Stimulated activated CD8-positive, alpha-beta memory T cell treated with anti-CD3 and anti-CD28 coated beads, Interleukin-4, amount 100 ng/mL, for 48 hours (primary cell): ENCODE data around the gene ITIH6.
"Not testable (repeated sequence)": the region's sequence is repeated elsewhere in the genome, so short reads cannot be mapped to it uniquely, and the experiment has no call there.

Experiments
- DNase-seq: peaks from one replicate; pipeline ENCODE4 v3.0.0-alpha.2; 2020

Gene ITIH6, protein sequence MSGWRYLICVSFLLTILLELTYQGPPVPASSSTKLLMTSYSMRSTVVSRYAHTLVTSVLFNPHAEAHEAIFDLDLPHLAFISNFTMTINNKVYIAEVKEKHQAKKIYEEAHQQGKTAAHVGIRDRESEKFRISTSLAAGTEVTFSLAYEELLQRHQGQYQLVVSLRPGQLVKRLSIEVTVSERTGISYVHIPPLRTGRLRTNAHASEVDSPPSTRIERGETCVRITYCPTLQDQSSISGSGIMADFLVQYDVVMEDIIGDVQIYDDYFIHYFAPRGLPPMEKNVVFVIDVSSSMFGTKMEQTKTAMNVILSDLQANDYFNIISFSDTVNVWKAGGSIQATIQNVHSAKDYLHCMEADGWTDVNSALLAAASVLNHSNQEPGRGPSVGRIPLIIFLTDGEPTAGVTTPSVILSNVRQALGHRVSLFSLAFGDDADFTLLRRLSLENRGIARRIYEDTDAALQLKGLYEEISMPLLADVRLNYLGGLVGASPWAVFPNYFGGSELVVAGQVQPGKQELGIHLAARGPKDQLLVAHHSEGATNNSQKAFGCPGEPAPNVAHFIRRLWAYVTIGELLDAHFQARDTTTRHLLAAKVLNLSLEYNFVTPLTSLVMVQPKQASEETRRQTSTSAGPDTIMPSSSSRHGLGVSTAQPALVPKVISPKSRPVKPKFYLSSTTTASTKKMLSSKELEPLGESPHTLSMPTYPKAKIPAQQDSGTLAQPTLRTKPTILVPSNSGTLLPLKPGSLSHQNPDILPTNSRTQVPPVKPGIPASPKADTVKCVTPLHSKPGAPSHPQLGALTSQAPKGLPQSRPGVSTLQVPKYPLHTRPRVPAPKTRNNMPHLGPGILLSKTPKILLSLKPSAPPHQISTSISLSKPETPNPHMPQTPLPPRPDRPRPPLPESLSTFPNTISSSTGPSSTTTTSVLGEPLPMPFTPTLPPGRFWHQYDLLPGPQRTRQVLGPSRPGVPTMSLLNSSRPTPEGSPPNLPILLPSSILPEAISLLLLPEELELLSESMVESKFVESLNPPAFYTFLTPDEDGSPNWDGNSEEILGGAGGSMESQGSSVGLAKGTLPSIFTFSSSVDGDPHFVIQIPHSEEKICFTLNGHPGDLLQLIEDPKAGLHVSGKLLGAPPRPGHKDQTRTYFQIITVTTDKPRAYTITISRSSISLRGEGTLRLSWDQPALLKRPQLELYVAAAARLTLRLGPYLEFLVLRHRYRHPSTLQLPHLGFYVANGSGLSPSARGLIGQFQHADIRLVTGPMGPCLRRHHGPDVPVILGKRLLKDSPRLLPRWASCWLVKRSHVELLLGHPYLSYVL

GRCh38 chrX:54798137-54798536, at the start of gene ITIH6:
Gene ITIH6 (minus strand): TSS chrX:54798255. CDS start chrX:54798210, 45 bp downstream.
- DNase-seq = no peak

GRCh38 chrX:54847700-54848099, 49.6 kb upstream of the ITIH6 start:
- DNase-seq = not testable (repeated sequence)

GRCh38 chrX:54843050-54843449, 45.0 kb upstream of the ITIH6 start:
- DNase-seq = no peak

GRCh38 chrX:54842607-54843006, 44.6 kb upstream of the ITIH6 start:
- no peak for DNase-seq

DNA sequence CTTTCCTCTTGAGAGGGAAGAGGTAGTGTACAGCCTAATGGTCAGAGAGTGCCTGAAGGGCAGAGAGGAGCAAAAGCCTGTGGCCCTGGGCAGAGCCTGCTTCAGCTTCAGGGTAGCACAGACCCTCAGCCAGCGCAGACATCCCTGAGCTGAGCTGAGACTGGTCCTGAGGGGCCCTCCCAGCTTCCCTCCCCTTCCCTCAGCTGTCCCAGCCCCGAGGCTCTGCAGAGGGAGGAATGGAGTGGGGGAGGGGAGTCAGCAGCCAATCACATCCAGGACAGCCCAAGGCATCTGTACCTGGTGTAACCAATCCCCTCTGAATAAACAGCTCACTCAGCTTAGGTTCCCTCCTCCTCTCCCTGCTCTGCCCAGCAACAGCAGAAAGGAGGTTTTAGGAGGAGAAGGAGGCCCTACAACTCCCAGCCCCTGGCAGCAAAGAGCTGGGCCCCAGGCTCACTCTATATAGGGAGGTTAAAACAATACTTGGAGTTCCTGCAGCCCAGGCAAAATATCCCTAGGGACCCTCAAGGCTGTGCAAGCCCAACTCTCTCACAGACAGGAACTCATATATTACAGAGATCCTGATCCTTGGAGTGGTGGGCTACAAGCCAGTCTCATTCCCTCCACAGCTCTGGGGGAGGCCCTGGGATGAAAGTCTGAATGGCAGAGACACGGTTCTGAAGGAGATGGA, 43.3 kb upstream of the ITIH6 start:
- not testable (repeated sequence) for DNase-seq

DNA sequence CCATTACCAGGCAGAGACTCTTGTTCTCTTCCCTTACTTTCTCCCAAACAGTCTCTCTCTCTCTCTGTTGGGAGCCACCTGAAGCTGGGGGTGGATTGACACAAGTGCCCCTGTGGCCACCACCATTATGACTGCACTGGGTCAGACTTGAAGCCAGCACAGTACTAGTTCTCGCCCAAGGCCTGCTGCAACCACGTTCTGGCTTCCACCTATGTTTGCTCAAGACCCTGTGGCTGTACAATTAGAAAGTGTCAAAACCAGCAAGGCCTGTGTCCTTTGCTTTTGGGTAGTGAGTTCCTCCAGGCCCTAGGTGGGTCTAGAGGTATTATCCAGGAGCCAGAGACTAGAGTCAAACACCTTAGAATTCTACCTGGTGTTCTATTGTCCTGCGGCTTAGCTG, 40.5 kb upstream of the ITIH6 start:
- DNase-seq = no peak

DNA sequence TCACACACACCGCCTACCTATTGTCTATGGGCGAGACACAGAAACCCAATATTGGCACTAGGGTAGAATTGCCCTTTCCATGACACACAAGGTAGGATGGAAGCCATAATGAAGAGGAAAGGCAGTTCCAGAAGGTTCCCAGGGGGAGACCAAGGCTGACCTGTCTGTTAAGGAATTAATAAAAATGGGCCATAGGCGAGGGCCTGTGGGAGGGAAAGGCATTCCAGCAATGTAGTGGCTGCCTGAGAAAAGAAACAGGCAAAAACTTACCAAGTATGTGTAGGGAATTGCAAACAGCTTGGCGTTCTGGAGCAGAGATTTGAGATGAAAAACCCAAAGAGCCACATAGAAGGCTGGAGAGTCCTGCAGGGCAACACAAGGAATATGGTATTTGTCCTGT, 28.5 kb upstream of the ITIH6 start:
- no peak for DNase-seq

GRCh38 chrX:54825716-54826438, 27.8 kb upstream of the ITIH6 start:
- peak; percentile 28 for DNase-seq

DNA sequence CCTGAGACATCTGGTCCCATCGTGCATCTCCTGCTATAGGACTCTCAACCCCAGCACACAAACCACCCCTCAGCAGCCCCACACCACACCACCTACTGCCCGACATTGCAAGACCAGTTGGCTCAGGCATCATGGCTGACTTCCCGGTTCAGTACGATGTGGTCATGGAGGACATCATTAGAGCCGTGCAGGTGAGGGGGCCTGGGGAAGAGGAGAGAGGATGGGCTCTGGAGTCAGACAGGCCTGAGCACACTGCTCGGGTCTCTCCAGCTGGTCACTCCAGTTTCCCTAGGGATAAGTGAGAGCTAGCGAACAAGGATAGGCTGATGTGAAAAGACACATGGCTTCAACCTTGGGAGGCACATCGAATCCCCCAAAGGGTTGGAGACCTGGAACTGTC, 26.7 kb upstream of the ITIH6 start:
- DNase-seq = no peak

DNA sequence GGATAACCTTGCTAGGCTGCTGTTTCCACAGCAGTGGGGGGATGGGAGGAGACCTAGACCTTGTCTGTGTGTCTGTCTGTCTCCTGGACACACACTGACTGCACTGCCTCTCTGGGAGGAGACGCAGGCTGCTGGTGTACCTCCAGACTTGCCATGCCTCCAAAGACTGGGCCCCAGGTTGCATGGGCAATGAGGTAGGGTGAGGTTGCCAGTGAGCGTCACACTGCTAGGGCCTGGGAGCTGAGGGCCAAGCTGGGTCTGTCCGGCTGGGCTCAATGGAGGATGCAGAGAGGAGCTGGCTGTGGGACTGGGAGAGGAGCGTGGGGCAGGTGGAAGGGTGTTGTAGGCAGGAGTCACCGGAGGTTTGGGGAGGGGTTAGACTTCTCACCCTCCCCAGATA, 26.1 kb upstream of the ITIH6 start:
- DNase-seq = no peak

DNA sequence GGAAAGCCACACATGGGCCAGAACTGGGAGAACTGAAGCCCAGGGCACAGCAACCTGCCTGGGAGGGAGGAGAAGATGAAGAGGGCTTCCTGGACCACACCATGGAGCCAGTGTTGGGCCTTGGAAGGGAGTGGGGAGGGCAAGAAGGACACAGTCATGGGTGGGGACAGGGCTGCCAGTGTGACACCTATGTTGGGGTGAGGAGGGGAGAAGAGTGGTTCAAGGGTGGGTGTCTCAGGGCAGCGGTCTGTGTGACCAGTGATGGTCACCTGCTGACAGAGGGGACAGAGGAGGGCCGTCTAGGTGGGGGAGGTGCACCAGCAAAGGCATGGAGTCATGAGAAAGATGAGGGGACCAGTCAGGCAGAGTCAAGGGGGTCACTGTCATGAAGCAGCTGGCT, 23.3 kb upstream of the ITIH6 start:
- no peak for DNase-seq

- DNase-seq = no peak
Measured at GRCh38 chrX:54820737-54821136, 22.7 kb upstream of the ITIH6 start.

DNA sequence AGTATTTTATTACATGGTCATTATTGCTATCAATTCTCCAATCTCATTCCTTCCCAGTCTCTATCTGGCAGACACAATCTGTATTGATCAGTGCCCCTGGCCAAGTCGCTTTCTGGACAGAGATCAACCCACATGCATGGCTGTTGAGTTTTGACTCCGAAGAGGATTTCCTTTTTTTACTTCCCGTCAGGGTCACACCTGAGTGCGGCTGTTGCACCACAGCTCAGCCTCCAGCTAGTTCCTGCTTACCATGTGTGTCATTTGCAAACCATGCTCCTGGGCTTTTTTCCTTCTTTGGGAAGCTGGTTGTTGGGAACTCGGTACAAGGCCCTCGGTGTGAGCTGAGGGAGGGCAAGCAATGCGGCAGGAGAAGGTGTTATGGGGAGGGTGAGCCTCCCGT, 21.1 kb upstream of the ITIH6 start:
- DNase-seq = no peak

- DNase-seq = no peak
Measured at GRCh38 chrX:54818221-54818620, 20.2 kb upstream of the ITIH6 start.

GRCh38 chrX:54817220-54817820, 19.3 kb upstream of the ITIH6 start:
- DNase-seq = no peak

DNA sequence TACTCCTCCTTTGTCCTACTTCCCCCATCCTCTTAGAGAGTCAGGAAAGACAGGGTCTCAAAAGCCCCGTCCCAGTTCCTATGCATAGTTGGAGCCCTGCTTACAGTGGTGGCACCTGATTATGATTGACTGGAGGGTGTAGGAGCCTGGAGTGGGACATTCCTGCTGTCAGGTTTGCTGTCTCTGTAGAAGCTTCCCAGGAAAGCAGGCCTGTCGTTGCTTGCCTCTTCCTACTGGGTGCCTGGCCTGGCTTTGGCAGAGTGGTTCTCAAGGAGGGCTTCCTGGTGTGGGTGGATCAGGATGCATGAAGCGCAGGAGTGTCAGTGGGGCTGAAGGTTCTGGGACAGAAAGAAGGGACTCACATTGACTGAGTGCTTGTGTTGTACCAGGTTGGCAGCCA, 14.3 kb upstream of the ITIH6 start:
- DNase-seq = no peak

- DNase-seq = no peak
Measured at GRCh38 chrX:54811301-54811885, 13.3 kb upstream of the ITIH6 start.

GRCh38 chrX:54810532-54810931, 12.5 kb upstream of the ITIH6 start:
- DNase-seq = no peak

- DNase-seq = peak; percentile 88
Measured at GRCh38 chrX:54808605-54809483, 10.8 kb upstream of the ITIH6 start.

- DNase-seq = peak; percentile 61
Measured at GRCh38 chrX:54808109-54808604, 10.1 kb upstream of the ITIH6 start.
